ENCODE data around the gene TMEM63C. TPM values are rescaled to one million over a fixed set of nuclear protein-coding genes. Genes with fewer than 3 reads are reported as not detected.

The TMEM63C gene
- total RNA-seq, 4 donors from 2014 or later = 0.08 to 0.13 (median 0.10) TPM; not detected in 1

- WGBS, 2 donors (ENCODE audit: low coverage in 1 of 2) = 100% methylated on average over 1 to 2 of the region's 7 CpGs
- Histone ChIP-seq H3K4me3 (no peak overlapping the region), H3K27me3 (peaks cover 13% of the 10 kb centered on the region), H3K9me3 (no peaks in the 10 kb centered on the region), H3K4me1 (no peaks in the 10 kb centered on the region), H3K36me3 (no peaks in the 10 kb centered on the region), H3K27ac (no peak overlapping the region)
- no peak for ATAC-seq
- TF ChIP-seq EP300 (IDR thresholded peaks at IDR 0.05) (no peak), POLR2A (IDR thresholded peaks at IDR 0.05) (no peak), POLR2AphosphoS5 (IDR thresholded peaks at IDR 0.05) (no peak)
- TF ChIP-seq, protein P1, sequence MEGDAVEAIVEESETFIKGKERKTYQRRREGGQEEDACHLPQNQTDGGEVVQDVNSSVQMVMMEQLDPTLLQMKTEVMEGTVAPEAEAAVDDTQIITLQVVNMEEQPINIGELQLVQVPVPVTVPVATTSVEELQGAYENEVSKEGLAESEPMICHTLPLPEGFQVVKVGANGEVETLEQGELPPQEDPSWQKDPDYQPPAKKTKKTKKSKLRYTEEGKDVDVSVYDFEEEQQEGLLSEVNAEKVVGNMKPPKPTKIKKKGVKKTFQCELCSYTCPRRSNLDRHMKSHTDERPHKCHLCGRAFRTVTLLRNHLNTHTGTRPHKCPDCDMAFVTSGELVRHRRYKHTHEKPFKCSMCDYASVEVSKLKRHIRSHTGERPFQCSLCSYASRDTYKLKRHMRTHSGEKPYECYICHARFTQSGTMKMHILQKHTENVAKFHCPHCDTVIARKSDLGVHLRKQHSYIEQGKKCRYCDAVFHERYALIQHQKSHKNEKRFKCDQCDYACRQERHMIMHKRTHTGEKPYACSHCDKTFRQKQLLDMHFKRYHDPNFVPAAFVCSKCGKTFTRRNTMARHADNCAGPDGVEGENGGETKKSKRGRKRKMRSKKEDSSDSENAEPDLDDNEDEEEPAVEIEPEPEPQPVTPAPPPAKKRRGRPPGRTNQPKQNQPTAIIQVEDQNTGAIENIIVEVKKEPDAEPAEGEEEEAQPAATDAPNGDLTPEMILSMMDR (IDR thresholded peaks at IDR 0.05) = no peak
Measured at GRCh38 chr14:77248666-77249065, 67.1 kb downstream of the TMEM63C start.

- H3K4me3 ChIP-seq = no peak overlapping the region
- H3K27me3 ChIP-seq = peaks cover 17% of the 10 kb centered on the region
- H3K36me3 ChIP-seq = no peaks in the 10 kb centered on the region
- no peak for TF ChIP-seq EP300 (IDR thresholded peaks at IDR 0.05)
- TF ChIP-seq, protein P1 (IDR thresholded peaks at IDR 0.05) = no peak
- TF ChIP-seq POLR2AphosphoS5 (IDR thresholded peaks at IDR 0.05) = no peak
- TF ChIP-seq POLR2A (IDR thresholded peaks at IDR 0.05) = no peak
- H3K9me3 ChIP-seq = no peaks in the 10 kb centered on the region
- H3K4me1 ChIP-seq = no peaks in the 10 kb centered on the region
- WGBS, 2 donors (ENCODE audit: low coverage in 1 of 2) = no CpG with 5 or more reads among the region's 7 CpGs
- ATAC-seq = no peak
- H3K27ac ChIP-seq = no peak overlapping the region
Measured at GRCh38 chr14:77249286-77249685, 67.7 kb downstream of the TMEM63C start.

DNA sequence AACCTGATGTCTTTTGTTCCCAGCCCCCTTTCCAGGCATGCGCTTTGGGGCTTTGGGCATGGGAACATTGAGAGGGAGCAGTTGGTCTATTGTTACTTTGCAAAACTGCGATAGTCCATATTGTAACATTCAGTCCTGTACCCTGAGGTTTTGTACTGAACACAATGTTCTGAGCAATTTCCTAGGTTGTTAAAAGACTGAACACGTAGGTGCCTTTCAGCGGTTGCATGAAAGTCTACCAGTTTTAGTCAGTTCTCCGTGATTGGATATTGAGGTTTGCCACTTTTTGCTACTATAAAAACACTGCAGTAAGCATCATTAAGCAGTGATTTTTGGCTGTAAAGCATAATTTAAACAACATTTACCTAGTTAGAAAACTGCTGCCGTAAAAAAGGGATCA lies 69.3 kb downstream of the TMEM63C start:
- Histone ChIP-seq H3K27ac (no peak overlapping the region), H3K9me3 (no peaks in the 10 kb centered on the region), H3K4me3 (no peak overlapping the region), H3K4me1 (no peaks in the 10 kb centered on the region), H3K27me3 (peaks cover 17% of the 10 kb centered on the region), H3K36me3 (no peaks in the 10 kb centered on the region)
- no peak for TF ChIP-seq EP300 (IDR thresholded peaks at IDR 0.05)
- TF ChIP-seq, protein P1 (IDR thresholded peaks at IDR 0.05) = no peak
- no peak for TF ChIP-seq POLR2AphosphoS5 (IDR thresholded peaks at IDR 0.05)
- TF ChIP-seq POLR2A (IDR thresholded peaks at IDR 0.05) = no peak
- ATAC-seq = no peak
- 77 to 78% methylated on average over 6 of the region's 6 CpGs for WGBS, 2 donors (ENCODE audit: low coverage in 1 of 2)

- Histone ChIP-seq H3K9me3 (no peaks in the 10 kb centered on the region), H3K27me3 (peaks cover 21% of the 10 kb centered on the region), H3K36me3 (no peaks in the 10 kb centered on the region), H3K4me3 (no peak overlapping the region), H3K27ac (no peak overlapping the region), H3K4me1 (no peaks in the 10 kb centered on the region)
- WGBS, 2 donors (ENCODE audit: low coverage in 1 of 2) = 100% methylated on average over 3 of the region's 11 CpGs; no CpG with 5 or more reads in 1 of the 2 donors
- TF ChIP-seq POLR2AphosphoS5 (IDR thresholded peaks at IDR 0.05) (no peak), EP300 (IDR thresholded peaks at IDR 0.05) (no peak), POLR2A (IDR thresholded peaks at IDR 0.05) (no peak)
- TF ChIP-seq, protein P1 (IDR thresholded peaks at IDR 0.05) = no peak
- ATAC-seq = no peak
Measured at GRCh38 chr14:77251870-77252269, 70.3 kb downstream of the TMEM63C start.

DNA sequence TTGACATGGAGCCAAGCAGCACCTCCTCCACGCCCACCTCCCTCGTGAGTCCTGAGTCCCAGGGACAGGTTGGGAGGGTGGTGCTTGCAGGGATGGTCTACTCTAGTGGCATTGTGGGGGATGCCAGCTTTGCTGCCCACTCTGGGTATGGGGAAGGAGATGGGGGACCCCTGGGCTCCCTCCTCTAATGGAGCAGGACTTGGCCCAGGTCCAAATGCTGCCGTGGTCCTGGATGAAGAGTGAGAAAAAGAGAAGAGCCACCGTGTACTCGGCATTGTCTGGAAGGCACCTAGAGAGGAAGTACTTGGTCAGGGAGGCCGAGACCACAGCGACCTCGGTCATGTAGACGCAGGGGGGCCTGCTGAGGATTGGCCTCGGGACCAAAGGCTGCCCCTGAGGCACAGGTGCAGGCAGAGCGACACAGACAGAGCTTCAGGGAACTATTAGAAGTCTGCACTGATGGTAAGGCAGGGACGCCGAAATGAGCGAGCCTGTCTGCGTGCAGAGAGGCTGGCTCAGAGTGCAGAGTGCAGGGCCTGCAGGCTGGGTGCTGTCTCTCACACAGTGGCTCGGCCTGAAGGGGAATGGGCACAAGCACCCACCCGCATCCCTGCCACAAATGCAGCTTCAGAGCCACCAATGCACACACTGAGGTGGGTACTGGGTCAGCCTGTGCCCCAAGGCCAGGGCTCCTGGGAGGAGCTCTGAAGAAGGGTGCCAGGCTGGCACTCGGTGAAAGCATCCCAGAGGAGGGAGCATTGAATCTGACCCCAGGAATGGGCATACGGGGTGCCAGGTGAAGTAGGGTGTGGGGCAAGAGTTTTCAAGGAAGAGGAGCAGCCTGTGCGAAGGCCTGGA lies 72.0 kb downstream of the TMEM63C start:
- Histone ChIP-seq H3K27me3 (peaks cover 38% of the 10 kb centered on the region), H3K4me1 (no peaks in the 10 kb centered on the region), H3K9me3 (no peaks in the 10 kb centered on the region), H3K4me3 (no peak overlapping the region), H3K36me3 (no peaks in the 10 kb centered on the region), H3K27ac (no peak overlapping the region)
- WGBS, 2 donors (ENCODE audit: low coverage in 1 of 2) = 40 to 62% methylated on average over 1 to 10 of the region's 20 CpGs
- no peak for ATAC-seq
- TF ChIP-seq POLR2A (IDR thresholded peaks at IDR 0.05) (no peak), POLR2AphosphoS5 (IDR thresholded peaks at IDR 0.05) (no peak), EP300 (IDR thresholded peaks at IDR 0.05) (no peak)
- TF ChIP-seq, protein P1 (IDR thresholded peaks at IDR 0.05) = no peak
